Esophagus muscularis mucosa (tissue), 3 donors: ENCODE results near the gene OR51D1.

ENCODE experiments used
- CTCF ChIP-seq, 3 experiments: fragments of 200-600 bp in 2 of 3; fragments of 450-650 bp in 1 of 3; sonication (generic) in 2 of 3; IDR thresholded peaks; one replicate each; pipeline ENCODE4 v1.5.1; 2017 to 2019; ENCODE audit warnings: antibody characterized with exemption in 3 of 3, mild to moderate bottlenecking in 2 of 3, moderate library complexity in 1 of 3
- POLR2A ChIP-seq: fragments of 450-650 bp; IDR thresholded peaks from one replicate; pipeline ENCODE4 v1.6.1; 2017; ENCODE audit warnings: antibody characterized with exemption, moderate library complexity, mild to moderate bottlenecking, low read depth

DNA sequence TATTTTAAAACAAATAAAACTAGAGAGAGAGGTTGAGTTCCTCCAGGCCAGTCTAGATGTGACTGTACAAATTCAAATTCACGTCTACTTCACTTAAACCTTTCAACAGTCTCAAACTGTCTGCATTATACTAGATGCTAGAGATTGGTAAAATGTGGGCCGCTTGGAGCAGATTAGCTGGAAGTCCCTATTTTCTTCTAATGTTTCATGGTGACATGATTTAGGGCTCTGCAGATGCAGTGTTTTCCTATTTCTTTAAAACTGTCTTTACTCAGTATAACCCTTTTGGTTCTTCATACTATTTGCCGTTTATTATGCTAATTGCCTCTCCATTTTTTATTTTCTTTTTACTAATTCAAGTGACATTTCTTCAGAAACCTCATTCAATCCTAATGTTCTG, 26.9 kb downstream of the OR51D1 start:
- TF ChIP-seq CTCF (IDR thresholded peaks at IDR 0.05) (no peak), POLR2A (no peak)
